Type B pancreatic cell (in vitro differentiated cells): ENCODE results near the gene PIP4K2A. TPM values are rescaled to one million over a fixed set of nuclear protein-coding genes. Genes with fewer than 3 reads are reported as not detected.

ENCODE experiments used
- DNase-seq: peaks from one replicate; pipeline ENCODE4 v3.0.0; 2021; ENCODE audit warnings: mixed read lengths; ENCODE audit not compliant: unreplicated experiment; ENCODE audit errors: extremely low spot score
- H3K27ac Mint-ChIP-seq: 2 replicates; pipeline ENCODE4 v1.8.0; 2021; ENCODE audit warnings: mild to moderate bottlenecking, mixed read lengths
- H3K27me3 Mint-ChIP-seq: 2 replicates; pipeline ENCODE4 v1.8.0; 2021; ENCODE audit warnings: mixed read lengths
- H3K36me3 Mint-ChIP-seq: 2 replicates; pipeline ENCODE4 v1.8.0; 2021; ENCODE audit warnings: mixed read lengths
- H3K4me1 Mint-ChIP-seq: one replicate; pipeline ENCODE4 v1.8.0; 2021; ENCODE audit warnings: mixed read lengths; ENCODE audit not compliant: unreplicated experiment
- H3K4me3 Mint-ChIP-seq: 2 replicates; pipeline ENCODE4 v1.8.0; 2021; ENCODE audit warnings: mild to moderate bottlenecking, mixed read lengths
- H3K9me3 Mint-ChIP-seq: 2 replicates; pipeline ENCODE4 v1.8.0; 2021; ENCODE audit warnings: mixed read lengths
- CTCF ChIP-seq: fragments of 200-600 bp; sonication (generic); conservative IDR thresholded peaks from 2 replicates; pipeline ENCODE4 v1.5.0; 2021; ENCODE audit warnings: antibody characterized with exemption, mild to moderate bottlenecking
- total RNA-seq: library from RNA; stranded (reverse); gene quantifications from 2 replicates; pipeline ENCODE4 v1.2.1, GENCODE V29; 2021; ENCODE audit warnings: low replicate concordance

Gene PIP4K2A
- total RNA-seq, 1 donor from 2014 or later: 15.7 TPM

- Mint-ChIP-seq H3K4me1 (peaks cover 8% of the 10 kb centered on the region), H3K27me3 (peaks cover 31% of the 10 kb centered on the region), H3K36me3 (no peaks in the 10 kb centered on the region), H3K9me3 (no peaks in the 10 kb centered on the region), H3K4me3 (no peak overlapping the region), H3K27ac (no peak overlapping the region)
- no peak for TF ChIP-seq CTCF
- no peak for DNase-seq
These were observed 224.4 kb downstream of the PIP4K2A start for GRCh38 chr10:22489975-22490374.

- H3K27me3 Mint-ChIP-seq: peaks cover 27% of the 10 kb centered on the region
- H3K27ac Mint-ChIP-seq: no peak overlapping the region
- no peak for TF ChIP-seq CTCF
- no peaks in the 10 kb centered on the region for H3K9me3 Mint-ChIP-seq
- no peaks in the 10 kb centered on the region for H3K36me3 Mint-ChIP-seq
- peaks cover 7% of the 10 kb centered on the region for H3K4me1 Mint-ChIP-seq
- H3K4me3 Mint-ChIP-seq: no peak overlapping the region
- DNase-seq: no peak
These were observed 224.9 kb downstream of the PIP4K2A start for GRCh38 chr10:22489467-22489866.

GRCh38 chr10:22486431-22486830, 227.9 kb downstream of the PIP4K2A start:
- TF ChIP-seq CTCF: no peak
- Mint-ChIP-seq H3K27me3 (peaks cover 32% of the 10 kb centered on the region), H3K36me3 (no peaks in the 10 kb centered on the region), H3K4me3 (no peak overlapping the region), H3K27ac (no peak overlapping the region), H3K9me3 (no peaks in the 10 kb centered on the region), H3K4me1 (peaks cover 11% of the 10 kb centered on the region)
- DNase-seq: no peak

Other genes starting within 250 kb of the PIP4K2A start
- 2.0 and 10.4 TPM in 2 replicates for gene ARMC3, start 213.5 kb upstream of the PIP4K2A start, total RNA-seq